GM12865 (cell line): ENCODE measurements around the gene SMIM13.

Source experiments
- DNase-seq: peaks from one replicate; pipeline ENCODE4 v3.0.0; 2010; ENCODE audit warnings: low read depth
- H3K4me3 ChIP-seq: 2 replicates; pipeline ENCODE4 v1.5.1; 2011; ENCODE audit warnings: mild to moderate bottlenecking, low read depth, low read length, control low read depth
- CTCF ChIP-seq: IDR thresholded peaks from 2 replicates; pipeline ENCODE4 v1.5.1; 2011; ENCODE audit warnings: low read length, control low read depth, low read depth, inconsistent platforms; ENCODE audit not compliant: insufficient read depth; ENCODE audit errors: missing control alignments

Gene SMIM13

GRCh38 chr6:11187301-11187700 lies 93.7 kb downstream of the SMIM13 start:
- no peak overlapping the region for H3K4me3 ChIP-seq
- TF ChIP-seq CTCF: no peak
- no peak for DNase-seq
